ENCODE measurements around the gene ILRUN. TPM values are rescaled to one million over a fixed set of nuclear protein-coding genes. Genes with fewer than 3 reads are reported as not detected.
A peak's percentile ranks its signal among the peaks of the same experiment; 100 is the strongest.

ILRUN gene
- polyA plus RNA-seq, 3 donors: 6.2 to 19.3 (median 6.5) TPM

DNA sequence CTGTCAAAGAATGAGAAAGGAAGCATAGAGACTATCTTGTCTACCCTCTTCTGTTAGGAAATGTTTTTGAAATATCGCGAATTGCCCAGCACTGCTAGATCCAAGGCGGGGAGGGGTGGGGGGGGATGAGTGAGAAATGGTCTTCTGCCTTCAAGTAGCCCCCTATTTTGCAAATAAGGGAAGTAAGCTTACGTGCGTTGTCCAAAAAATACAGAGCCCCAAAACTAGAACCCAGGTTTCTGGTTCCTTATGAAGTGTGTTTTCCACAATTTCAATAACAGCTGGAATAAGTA lies 923 bp upstream of the ILRUN start:
- Mint-ChIP-seq H3K9me3 (peaks cover 0 to 2% (median 0%) of the 10 kb centered on the region in 7 donors), H3K36me3 (peaks cover 6 to 10% of the 10 kb centered on the region in 2 donors), H3K27ac (peak overlapping the region; percentile 95 to 99 (median 98)), H3K4me1 (peaks cover 40% of the 10 kb centered on the region), H3K4me3 (peak overlapping the region; percentile 96 to 100), H3K27me3 (ENCODE audit: low read depth in 3 of 3) (peaks cover 0 to 3% (median 2%) of the 10 kb centered on the region in 3 donors)
- TF ChIP-seq, protein P1, sequence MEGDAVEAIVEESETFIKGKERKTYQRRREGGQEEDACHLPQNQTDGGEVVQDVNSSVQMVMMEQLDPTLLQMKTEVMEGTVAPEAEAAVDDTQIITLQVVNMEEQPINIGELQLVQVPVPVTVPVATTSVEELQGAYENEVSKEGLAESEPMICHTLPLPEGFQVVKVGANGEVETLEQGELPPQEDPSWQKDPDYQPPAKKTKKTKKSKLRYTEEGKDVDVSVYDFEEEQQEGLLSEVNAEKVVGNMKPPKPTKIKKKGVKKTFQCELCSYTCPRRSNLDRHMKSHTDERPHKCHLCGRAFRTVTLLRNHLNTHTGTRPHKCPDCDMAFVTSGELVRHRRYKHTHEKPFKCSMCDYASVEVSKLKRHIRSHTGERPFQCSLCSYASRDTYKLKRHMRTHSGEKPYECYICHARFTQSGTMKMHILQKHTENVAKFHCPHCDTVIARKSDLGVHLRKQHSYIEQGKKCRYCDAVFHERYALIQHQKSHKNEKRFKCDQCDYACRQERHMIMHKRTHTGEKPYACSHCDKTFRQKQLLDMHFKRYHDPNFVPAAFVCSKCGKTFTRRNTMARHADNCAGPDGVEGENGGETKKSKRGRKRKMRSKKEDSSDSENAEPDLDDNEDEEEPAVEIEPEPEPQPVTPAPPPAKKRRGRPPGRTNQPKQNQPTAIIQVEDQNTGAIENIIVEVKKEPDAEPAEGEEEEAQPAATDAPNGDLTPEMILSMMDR (IDR thresholded peaks at IDR 0.05): no peak
- H3K9me3 ChIP-seq (replicated peaks in 1 of 2; ENCODE audit: control insufficient read depth in 1 of 2, insufficient read depth in 1 of 2, low read length in 2 of 2): no peaks in the 10 kb centered on the region
- peaks cover 41% of the 10 kb centered on the region for H3K79me2 ChIP-seq (ENCODE audit: insufficient read depth, low read length)
- H3K4me1 ChIP-seq (ENCODE audit: control insufficient read depth in 1 of 2, insufficient read depth in 2 of 2, low read length in 2 of 2): peaks cover 29 to 36% of the 10 kb centered on the region in 2 donors
- intact Hi-C loops (cut with micrococcal nuclease): loop anchor here (5.0 to 10.0 kb wide), 3 partner anchors 35 to 57 kb away; partner anchors contain the start of gene SNRPC (in 1 of the 2)
- peak overlapping the region; percentile 87 to 96 (median 94) for H3K4me3 ChIP-seq (replicated peaks in 1 of 3; ENCODE audit: low read depth in 2 of 3, low read length in 3 of 3)
- peaks cover 25% of the 10 kb centered on the region for H4K20me1 ChIP-seq (ENCODE audit: insufficient read depth, low read length)
- peak in 1 of 3 donors; percentile 20 for DNase-seq
- H3K4me2 ChIP-seq (replicated peaks; ENCODE audit: extremely low read depth, low read length, poor library complexity, severe bottlenecking): peak overlapping the region; percentile 86
- no peaks in the 10 kb centered on the region for H3K36me3 ChIP-seq (replicated peaks in 1 of 2; ENCODE audit: control insufficient read depth in 1 of 2, insufficient read depth in 2 of 2, low read length in 2 of 2)
- H3K27me3 ChIP-seq (ENCODE audit: control insufficient read depth in 2 of 2, insufficient read depth in 2 of 2, low read length in 2 of 2): no peaks in the 10 kb centered on the region
- H3K9ac ChIP-seq (ENCODE audit: insufficient read depth, low read length, poor library complexity, severe bottlenecking): peak overlapping the region; percentile 71
- peak overlapping the region in 1 of 2 donors; percentile 95 for H3K27ac ChIP-seq (ENCODE audit: low read depth in 1 of 2, low read length in 2 of 2)
- peak overlapping the region; percentile 92 for H2AFZ ChIP-seq (ENCODE audit: insufficient read depth, low read depth, low read length, poor library complexity, severe bottlenecking)
- no CpG with 5 or more reads among the region's 5 CpGs for WGBS (ENCODE audit: insufficient coverage)

DNA sequence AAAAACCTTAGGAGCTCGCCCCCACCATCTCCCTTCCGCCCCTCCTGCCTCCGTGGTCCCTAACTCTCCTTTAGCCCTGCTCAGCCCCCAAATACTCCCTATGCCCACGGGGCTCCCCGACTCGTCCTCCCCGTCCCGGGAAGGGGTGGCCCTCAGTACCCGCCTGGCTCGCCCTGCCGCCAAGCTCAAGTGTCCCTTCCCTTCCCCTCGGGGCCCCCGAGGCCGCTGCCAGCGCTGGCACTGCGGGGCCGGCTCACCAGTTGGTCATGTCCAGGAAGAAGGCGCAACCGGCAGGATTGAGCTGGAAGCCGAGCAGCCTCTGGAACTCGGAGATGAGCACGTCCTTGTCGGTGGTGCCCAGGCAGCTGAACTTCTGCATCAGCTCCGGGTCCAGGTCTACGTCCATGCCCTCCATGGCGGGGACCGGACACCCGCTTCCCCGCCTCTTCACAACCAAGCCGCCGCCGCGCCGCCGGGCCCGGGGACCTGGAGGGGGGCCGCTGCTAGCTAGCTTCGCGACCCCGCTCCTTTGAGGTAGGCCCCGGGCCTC lies 303 bp downstream of the ILRUN start:
- Mint-ChIP-seq H3K27me3 (ENCODE audit: low read depth in 3 of 3) (peaks cover 0 to under 1% (median under 1%) of the 10 kb centered on the region in 3 donors), H3K4me1 (peaks cover 40% of the 10 kb centered on the region), H3K36me3 (peaks cover 6 to 10% of the 10 kb centered on the region in 2 donors), H3K27ac (peak overlapping the region; percentile 90 to 99 (median 96)), H3K4me3 (peak overlapping the region; percentile 91 to 100), H3K9me3 (peaks cover 0 to 2% (median 0%) of the 10 kb centered on the region in 7 donors)
- under 1% methylated on average over 29 of the region's 41 CpGs for WGBS (ENCODE audit: insufficient coverage)
- Histone ChIP-seq H3K4me3 (replicated peaks in 1 of 3; ENCODE audit: low read depth in 2 of 3, low read length in 3 of 3) (peak overlapping the region; percentile 71 to 96 (median 81)), H3K9ac (ENCODE audit: insufficient read depth, low read length, poor library complexity, severe bottlenecking) (peak overlapping the region; percentile 92), H3K27me3 (ENCODE audit: control insufficient read depth in 2 of 2, insufficient read depth in 2 of 2, low read length in 2 of 2) (no peaks in the 10 kb centered on the region), H3K9me3 (replicated peaks in 1 of 2; ENCODE audit: control insufficient read depth in 1 of 2, insufficient read depth in 1 of 2, low read length in 2 of 2) (no peaks in the 10 kb centered on the region), H3K4me2 (replicated peaks; ENCODE audit: extremely low read depth, low read length, poor library complexity, severe bottlenecking) (peak overlapping the region; percentile 99), H3K36me3 (replicated peaks in 1 of 2; ENCODE audit: control insufficient read depth in 1 of 2, insufficient read depth in 2 of 2, low read length in 2 of 2) (no peaks in the 10 kb centered on the region), H3K27ac (ENCODE audit: low read depth in 1 of 2, low read length in 2 of 2) (peak overlapping the region; percentile 86 to 95), H3K79me2 (ENCODE audit: insufficient read depth, low read length) (peaks cover 53% of the 10 kb centered on the region), H4K20me1 (ENCODE audit: insufficient read depth, low read length) (peaks cover 38% of the 10 kb centered on the region), H3K4me1 (ENCODE audit: control insufficient read depth in 1 of 2, insufficient read depth in 2 of 2, low read length in 2 of 2) (peaks cover 29 to 36% of the 10 kb centered on the region in 2 donors), H2AFZ (ENCODE audit: insufficient read depth, low read depth, low read length, poor library complexity, severe bottlenecking) (peak overlapping the region; percentile 92)
- TF ChIP-seq, protein P1 (IDR thresholded peaks at IDR 0.05): no peak
- intact Hi-C loops (cut with micrococcal nuclease): loop anchor here (5.0 to 10.0 kb wide), 3 partner anchors 34 to 59 kb away; partner anchors contain the start of gene SNRPC (in 1 of the 2)
- peak; percentile 45 to 63 (median 62) for DNase-seq

All from CD14-positive monocyte (primary cell).